Panc1 (cell line): ENCODE measurements around the gene IQCF2. TPM values are rescaled to one million over a fixed set of nuclear protein-coding genes. Genes with fewer than 3 reads are reported as not detected.

Experiments
- ATAC-seq: fragments of 200-7000 bp; cut with Tn5 transposase; 2 replicates; pipeline ENCODE4 v1.9.1; 2020; ENCODE audit warnings: mild to moderate bottlenecking, moderate library complexity
- BruUV-seq: library from RNA; stranded (reverse); fragments of 400-500 nt; replicated peaks from 2 replicates; lab custom pipeline; 2021; lab: Mats Ljungman, UMichigan
- CTCF ChIA-PET: fragments of 300-600 bp; sonication (Branson Sonifier 250); formaldehyde crosslinking; loops from one replicate; lab custom pipeline; 2022; ENCODE audit warnings: antibody characterized with exemption; lab: Charles Lee
- POLR2A ChIA-PET: fragments of 300-600 bp; sonication (Branson Sonifier 250); formaldehyde crosslinking; loops from one replicate; lab custom pipeline; 2022; ENCODE audit warnings: antibody characterized with exemption; lab: Charles Lee
- DNase-seq: peaks from one replicate; pipeline ENCODE4 v3.0.0-alpha.2; 2010; ENCODE audit warnings: low read depth, low spot score
- H3K27ac ChIP-seq: 2 replicates; pipeline ENCODE4 v1.5.1; 2011; ENCODE audit warnings: mild to moderate bottlenecking, low read length, inconsistent platforms
- H3K27me3 ChIP-seq: fragments of 200-500 bp; sonication (Bioruptor generic); 2 replicates; pipeline ENCODE4 v1.6.0; 2014; ENCODE audit warnings: low read length, inconsistent platforms; ENCODE audit not compliant: control insufficient read depth, insufficient read depth
- H3K36me3 ChIP-seq: fragments of 200-500 bp; sonication (Bioruptor generic); 2 replicates; pipeline ENCODE4 v1.5.1; 2014; ENCODE audit warnings: inconsistent platforms, mild to moderate bottlenecking, low read length, moderate library complexity; ENCODE audit not compliant: control insufficient read depth, insufficient read depth
- H3K4me1 ChIP-seq: 2 replicates; pipeline ENCODE4 v1.5.1; 2011; ENCODE audit warnings: inconsistent platforms, mild to moderate bottlenecking, low read length, moderate library complexity; ENCODE audit not compliant: control insufficient read depth, insufficient read depth
- H3K4me3 ChIP-seq, 2 experiments: 2 replicates each; pipeline ENCODE4 v1.5.1; 2011 to 2012; ENCODE audit warnings: low read depth in 2 of 2, low read length in 2 of 2, mild to moderate bottlenecking in 2 of 2, inconsistent platforms in 1 of 2, moderate library complexity in 1 of 2
- H3K9me3 ChIP-seq: fragments of 200-500 bp; sonication (Bioruptor generic); 2 replicates; pipeline ENCODE4 v1.5.1; 2014; ENCODE audit warnings: low read depth, mild to moderate bottlenecking, inconsistent platforms, low read length, moderate library complexity; ENCODE audit not compliant: control insufficient read depth, insufficient read depth
- POLR2AphosphoS5 ChIP-seq: IDR thresholded peaks from 2 replicates; pipeline ENCODE4 v1.6.1; 2012; ENCODE audit warnings: mild to moderate bottlenecking, low read depth, low read length, moderate library complexity
- SIN3A ChIP-seq: IDR thresholded peaks from 2 replicates; pipeline ENCODE4 v1.6.1; 2012; ENCODE audit warnings: low read depth, mild to moderate bottlenecking, low read length, moderate library complexity, borderline replicate concordance; ENCODE audit not compliant: insufficient read depth
- TCF7L2 ChIP-seq: IDR thresholded peaks from 2 replicates; pipeline ENCODE4 v1.6.1; 2011; ENCODE audit warnings: mild to moderate bottlenecking, low read depth, low read length, inconsistent platforms
- in situ Hi-C: cut with HindIII; loops from 2 replicates; pipeline ENCODE4 v1.10.0; 2016; ENCODE audit warnings: low sequenced_read_pairs, low pct_unique_long_range_greater_than_20kb
- intact Hi-C: fragments of 100-400 bp; cut with micrococcal nuclease; formaldehyde crosslinking; loops from one replicate; pipeline ENCODE4 v1.10.0; 2022; ENCODE audit not compliant: unreplicated experiment
- total RNA-seq: library from RNA; stranded (reverse); gene quantifications from one replicate; pipeline ENCODE4 v1.2.1, GENCODE V29; 2021; ENCODE audit not compliant: unreplicated experiment
- TF ChIP-seq, protein P1 (sequence below): fragments of 450-650 bp; IDR thresholded peaks from 2 replicates; pipeline ENCODE4 v1.5.1; 2017; ENCODE audit warnings: mild to moderate bottlenecking
- TF ChIP-seq, protein P2 (sequence below), 2 experiments: IDR thresholded peaks; 2 replicates each; pipeline ENCODE4 v1.6.1; 2011 to 2012; ENCODE audit warnings: low read depth in 2 of 2, control low read depth in 1 of 2, low read length in 1 of 2, mild to moderate bottlenecking in 1 of 2, moderate library complexity in 1 of 2; ENCODE audit not compliant: insufficient read depth in 1 of 2

Gene IQCF2
- total RNA-seq, 1 experiment from 2014 or later, result not detected

DNA sequence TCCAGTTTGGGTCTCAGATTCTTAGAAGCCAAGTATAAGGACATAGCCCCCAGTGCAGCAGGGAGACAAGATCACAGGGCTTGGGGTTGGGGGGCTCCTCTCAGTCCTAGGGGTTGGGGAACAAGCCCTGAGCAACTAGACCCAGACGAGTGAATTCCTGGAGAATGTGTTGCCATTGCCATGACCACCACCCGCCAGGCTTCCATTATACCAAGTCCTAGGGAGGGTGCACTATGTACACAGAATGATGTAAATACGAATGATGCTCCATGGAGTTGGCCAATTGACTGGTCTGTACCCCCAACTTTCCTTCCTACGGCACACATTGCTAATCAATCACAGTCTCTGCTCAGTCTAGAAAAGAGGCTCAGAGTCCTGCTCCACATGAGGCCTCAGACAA, 33.0 kb downstream of the IQCF2 start:
- no peaks in the 10 kb centered on the region for H3K36me3 ChIP-seq
- H3K27ac ChIP-seq, result no peak overlapping the region
- ChIA-PET POLR2A (no interaction called here), CTCF (no interaction called here)
- no peak for DNase-seq
- H3K27me3 ChIP-seq, result no peaks in the 10 kb centered on the region; the same call in 1 of the 2 replicates
- no peaks in the 10 kb centered on the region for H3K4me1 ChIP-seq
- BruUV-seq, result no TSS peak
- TF ChIP-seq, protein P1, sequence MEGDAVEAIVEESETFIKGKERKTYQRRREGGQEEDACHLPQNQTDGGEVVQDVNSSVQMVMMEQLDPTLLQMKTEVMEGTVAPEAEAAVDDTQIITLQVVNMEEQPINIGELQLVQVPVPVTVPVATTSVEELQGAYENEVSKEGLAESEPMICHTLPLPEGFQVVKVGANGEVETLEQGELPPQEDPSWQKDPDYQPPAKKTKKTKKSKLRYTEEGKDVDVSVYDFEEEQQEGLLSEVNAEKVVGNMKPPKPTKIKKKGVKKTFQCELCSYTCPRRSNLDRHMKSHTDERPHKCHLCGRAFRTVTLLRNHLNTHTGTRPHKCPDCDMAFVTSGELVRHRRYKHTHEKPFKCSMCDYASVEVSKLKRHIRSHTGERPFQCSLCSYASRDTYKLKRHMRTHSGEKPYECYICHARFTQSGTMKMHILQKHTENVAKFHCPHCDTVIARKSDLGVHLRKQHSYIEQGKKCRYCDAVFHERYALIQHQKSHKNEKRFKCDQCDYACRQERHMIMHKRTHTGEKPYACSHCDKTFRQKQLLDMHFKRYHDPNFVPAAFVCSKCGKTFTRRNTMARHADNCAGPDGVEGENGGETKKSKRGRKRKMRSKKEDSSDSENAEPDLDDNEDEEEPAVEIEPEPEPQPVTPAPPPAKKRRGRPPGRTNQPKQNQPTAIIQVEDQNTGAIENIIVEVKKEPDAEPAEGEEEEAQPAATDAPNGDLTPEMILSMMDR, result no peak
- TF ChIP-seq SIN3A, result no peak
- TF ChIP-seq POLR2AphosphoS5, result no peak
- TF ChIP-seq TCF7L2, result no peak
- TF ChIP-seq, protein P2, sequence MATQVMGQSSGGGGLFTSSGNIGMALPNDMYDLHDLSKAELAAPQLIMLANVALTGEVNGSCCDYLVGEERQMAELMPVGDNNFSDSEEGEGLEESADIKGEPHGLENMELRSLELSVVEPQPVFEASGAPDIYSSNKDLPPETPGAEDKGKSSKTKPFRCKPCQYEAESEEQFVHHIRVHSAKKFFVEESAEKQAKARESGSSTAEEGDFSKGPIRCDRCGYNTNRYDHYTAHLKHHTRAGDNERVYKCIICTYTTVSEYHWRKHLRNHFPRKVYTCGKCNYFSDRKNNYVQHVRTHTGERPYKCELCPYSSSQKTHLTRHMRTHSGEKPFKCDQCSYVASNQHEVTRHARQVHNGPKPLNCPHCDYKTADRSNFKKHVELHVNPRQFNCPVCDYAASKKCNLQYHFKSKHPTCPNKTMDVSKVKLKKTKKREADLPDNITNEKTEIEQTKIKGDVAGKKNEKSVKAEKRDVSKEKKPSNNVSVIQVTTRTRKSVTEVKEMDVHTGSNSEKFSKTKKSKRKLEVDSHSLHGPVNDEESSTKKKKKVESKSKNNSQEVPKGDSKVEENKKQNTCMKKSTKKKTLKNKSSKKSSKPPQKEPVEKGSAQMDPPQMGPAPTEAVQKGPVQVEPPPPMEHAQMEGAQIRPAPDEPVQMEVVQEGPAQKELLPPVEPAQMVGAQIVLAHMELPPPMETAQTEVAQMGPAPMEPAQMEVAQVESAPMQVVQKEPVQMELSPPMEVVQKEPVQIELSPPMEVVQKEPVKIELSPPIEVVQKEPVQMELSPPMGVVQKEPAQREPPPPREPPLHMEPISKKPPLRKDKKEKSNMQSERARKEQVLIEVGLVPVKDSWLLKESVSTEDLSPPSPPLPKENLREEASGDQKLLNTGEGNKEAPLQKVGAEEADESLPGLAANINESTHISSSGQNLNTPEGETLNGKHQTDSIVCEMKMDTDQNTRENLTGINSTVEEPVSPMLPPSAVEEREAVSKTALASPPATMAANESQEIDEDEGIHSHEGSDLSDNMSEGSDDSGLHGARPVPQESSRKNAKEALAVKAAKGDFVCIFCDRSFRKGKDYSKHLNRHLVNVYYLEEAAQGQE (IDR thresholded peaks at IDR 0.05; ENCODE audit: insufficient read depth in 1 of 2, low read depth in 2 of 2, low read length in 1 of 2), result no peak
- H3K9me3 ChIP-seq, result no peaks in the 10 kb centered on the region
- ATAC-seq, result no peak
- in situ Hi-C loops (no loop called here), intact Hi-C loops (no loop called here)
- no peak overlapping the region for H3K4me3 ChIP-seq

DNA sequence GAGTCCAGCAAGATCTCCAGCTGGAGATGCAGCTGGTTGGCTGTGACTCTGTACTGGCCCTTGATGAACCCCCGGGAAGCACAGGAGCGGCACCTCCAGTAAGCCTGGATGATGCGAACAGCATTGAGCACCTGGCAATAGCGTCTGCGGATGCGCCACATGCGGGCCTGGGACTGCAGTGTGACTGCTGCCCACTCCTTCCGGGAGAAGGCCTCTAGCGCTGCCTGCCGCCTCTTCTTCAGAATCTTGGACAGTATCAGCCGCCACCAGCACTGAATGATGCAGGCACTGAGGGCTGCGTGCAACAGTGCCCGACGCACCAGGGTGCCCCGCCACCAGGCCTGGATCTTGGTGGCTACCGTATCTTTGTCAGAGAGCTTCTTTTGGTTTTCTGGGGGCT, 33.5 kb downstream of the IQCF2 start:
- POLR2A ChIA-PET, result no interaction called here
- Histone ChIP-seq H3K4me1 (no peaks in the 10 kb centered on the region), H3K9me3 (no peaks in the 10 kb centered on the region), H3K4me3 (no peak overlapping the region), H3K36me3 (no peaks in the 10 kb centered on the region), H3K27ac (no peak overlapping the region), H3K27me3 (no peaks in the 10 kb centered on the region; the same call in 1 of the 2 replicates)
- BruUV-seq, result no TSS peak
- intact Hi-C loops (no loop called here), in situ Hi-C loops (no loop called here)
- CTCF ChIA-PET, result no interaction called here
- ATAC-seq (no peak), DNase-seq (no peak)
- TF ChIP-seq TCF7L2 (no peak), SIN3A (no peak), POLR2AphosphoS5 (no peak)
- TF ChIP-seq, protein P1, result no peak
- TF ChIP-seq, protein P2 (IDR thresholded peaks at IDR 0.05; ENCODE audit: insufficient read depth in 1 of 2, low read depth in 2 of 2, low read length in 1 of 2), result no peak
